DLD1 (cell line): ENCODE results near the gene ZNF576.
"Not testable (repeated sequence)": the region's sequence is repeated elsewhere in the genome, so short reads cannot be mapped to it uniquely, and the experiment has no call there.

ENCODE experiments used
- in situ Hi-C: cut with HindIII; loops from 2 replicates; pipeline ENCODE4 v1.10.0; 2017; ENCODE audit warnings: low sequenced_read_pairs

ZNF576 gene

GRCh38 chr19:43598445-43599240 lies 2.2 kb downstream of the ZNF576 start:
- in situ Hi-C loops, result no loop called here

GRCh38 chr19:43599635-43600295 lies 3.4 kb downstream of the ZNF576 start:
- in situ Hi-C loops, result no loop called here

GRCh38 chr19:43600326-43600725 lies 3.9 kb downstream of the ZNF576 start:
- in situ Hi-C loops, result not testable (repeated sequence)

- in situ Hi-C loops, result no loop called here
Measured at GRCh38 chr19:43605875-43606568, 9.6 kb downstream of the ZNF576 start.

GRCh38 chr19:43606569-43607229 lies 10.3 kb downstream of the ZNF576 start:
- in situ Hi-C loops, result no loop called here

- in situ Hi-C loops, result no loop called here
Measured at GRCh38 chr19:43607238-43608205, 11.1 kb downstream of the ZNF576 start.

GRCh38 chr19:43609872-43610271 lies 13.5 kb downstream of the ZNF576 start:
- in situ Hi-C loops, result no loop called here

- in situ Hi-C loops, result no loop called here
Measured at GRCh38 chr19:43610493-43610892, 14.1 kb downstream of the ZNF576 start.

- in situ Hi-C loops, result no loop called here
Measured at GRCh38 chr19:43611788-43612187, 15.4 kb downstream of the ZNF576 start, which contains the start of gene SRRM5. TSS of gene SRRM5 (plus strand) at chr19:43612088. CDS start at chr19:43612122, 34 bp downstream.

GRCh38 chr19:43612374-43612773 lies 16.0 kb downstream of the ZNF576 start:
- in situ Hi-C loops, result no loop called here

GRCh38 chr19:43616306-43616705 lies 19.9 kb downstream of the ZNF576 start:
- in situ Hi-C loops, result no loop called here

GRCh38 chr19:43616954-43617353 lies 20.6 kb downstream of the ZNF576 start:
- in situ Hi-C loops, result no loop called here

- in situ Hi-C loops, result no loop called here
Measured at GRCh38 chr19:43618921-43619261, 22.5 kb downstream of the ZNF576 start.

- in situ Hi-C loops, result no loop called here
Measured at GRCh38 chr19:43619262-43620060, 23.1 kb downstream of the ZNF576 start, which contains the start of gene ZNF428. TSS of gene ZNF428 (minus strand) at chr19:43619629. CDS start at chr19:43614304, 5,325 bp downstream.

GRCh38 chr19:43620061-43621001 lies 23.9 kb downstream of the ZNF576 start:
- in situ Hi-C loops, result no loop called here

- in situ Hi-C loops, result no loop called here
Measured at GRCh38 chr19:43622070-43622469, 25.7 kb downstream of the ZNF576 start.

- in situ Hi-C loops, result no loop called here
Measured at GRCh38 chr19:43622956-43623355, 26.6 kb downstream of the ZNF576 start.
